Psoas muscle (tissue), 8 donors: Measurements from ENCODE around the gene USP15. TPM values are rescaled to one million over a fixed set of nuclear protein-coding genes. Genes with fewer than 3 reads are reported as not detected.

Experiments
- ATAC-seq, 4 donors: fragments of 200-7000 bp; cut with Tn5 transposase; one replicate each; pipeline ENCODE4 v1.9.1; 2020; ENCODE audit warnings: moderate library complexity in 3 of 4, mild to moderate bottlenecking in 2 of 4
- DNase-seq, 2 donors: peaks; one replicate each; pipeline ENCODE4 v3.0.0-alpha.2; 2020
- H3K27ac ChIP-seq: fragments of 200-600 bp; one replicate; pipeline ENCODE4 v1.8.0; 2022
- H3K27me3 ChIP-seq, 3 donors: fragments of 200-600 bp in 1 of 3; one replicate each; pipeline versions ENCODE4 v1.6.1 to v1.8.0; 2013 to 2022; ENCODE audit warnings: low read length in 2 of 3, mild to moderate bottlenecking in 2 of 3, moderate library complexity in 1 of 3; ENCODE audit not compliant: insufficient read depth in 3 of 3
- H3K36me3 ChIP-seq, 2 donors: fragments of 200-600 bp in 1 of 2; one replicate each; pipeline versions ENCODE4 v1.6.1 to v1.8.0; 2013 to 2022; ENCODE audit warnings: low read depth in 1 of 2, mild to moderate bottlenecking in 1 of 2, moderate library complexity in 1 of 2; ENCODE audit not compliant: insufficient read depth in 1 of 2
- H3K4me1 ChIP-seq: fragments of 200-600 bp; one replicate; pipeline ENCODE4 v1.8.0; 2022
- H3K4me3 ChIP-seq: fragments of 200-600 bp; one replicate; pipeline ENCODE4 v1.8.0; 2022; ENCODE audit warnings: mild to moderate bottlenecking
- H3K9me3 ChIP-seq: fragments of 200-600 bp; one replicate; pipeline ENCODE4 v1.8.0; 2022
- CTCF ChIP-seq: fragments of 200-600 bp; IDR thresholded peaks from one replicate; pipeline ENCODE4 v1.8.0; 2022; ENCODE audit warnings: antibody characterized with exemption
- WGBS, 3 donors: extraction: QIAGEN DNeasy Blood & Tissue Kit; methylation state at CpG; one replicate each; pipeline versions ENCODE4 v1.1.6 to v1.1.7; 2013; 5-methylcytosine and 5-hydroxymethylcytosine counted together
- intact Hi-C, 2 donors: fragments of 100-400 bp; cut with DNase I; formaldehyde crosslinking; loops; one replicate each; pipeline versions ENCODE4 v1.11.0 to v1.14.2; 2022
- polyA plus RNA-seq, 3 donors: library from polyadenylated mRNA; stranded (reverse); fragments of 200-250 nt; gene quantifications; one replicate each; pipeline ENCODE4 v1.2.3, GENCODE V29; 2013
- total RNA-seq, 4 donors: library from RNA; stranded (reverse); fragmentation: NEBNext Ultra II Directional in 2 of 4; extraction: Animal tissue kit (Norgen Biotek cat#: 25700) in 2 of 4; gene quantifications; one replicate each; pipeline versions ENCODE4 v1.2.1 to v1.2.4, GENCODE V29; 2021 to 2023
- donor health status: healthy with polysubstance abuse.
- donor health status: DM: no; HTN: no; CAD: no; lungs with moderate emphysema.
- donor health status: Bipolar disorder and iron deficiency.
- donor health status: healthy.
- donor health status: DM: yes; HTN: yes; CAD: no.
- donor health status: DM: no; HTN: no; CAD: no.
- donor health status: DM: no; HTN: no; CAD: no.
- donor health status: DM: yes; HTN: yes; CAD: no.

USP15 gene
- total and polyA plus RNA-seq, 7 donors, result 27.6 to 65.6 (median 48.7) TPM

- no peak for DNase-seq
- no peak for ATAC-seq
- H3K4me1 ChIP-seq, result peaks cover 57% of the 10 kb centered on the region
Observed at GRCh38 chr12:62261876-62262517, 1.8 kb downstream of the USP15 start.

GRCh38 chr12:62263232-62263631, 3.0 kb downstream of the USP15 start:
- WGBS, 3 donors, result 74 to 79% (median 78%) methylated on average over 2 of the region's 2 CpGs
- Histone ChIP-seq H3K4me1 (peaks cover 69% of the 10 kb centered on the region), H3K27ac (no peak overlapping the region), H3K27me3 (no peaks in the 10 kb centered on the region), H3K9me3 (no peaks in the 10 kb centered on the region), H3K36me3 (no peaks in the 10 kb centered on the region), H3K4me3 (no peak overlapping the region)
- intact Hi-C loops, result loop anchor here (5.0 to 10.0 kb wide), 5 partner anchors 52 to 529 kb away; no protein-coding TSS in a partner anchor
- DNase-seq (no peak), ATAC-seq (no peak)
- no peak for TF ChIP-seq CTCF

More at GRCh38 chr12:62261876-62262517, 1.8 kb downstream of the USP15 start:
- Histone ChIP-seq H3K4me3 (peak overlapping the region; percentile 96), H3K36me3 (no peaks in the 10 kb centered on the region), H3K9me3 (no peaks in the 10 kb centered on the region), H3K27ac (no peak overlapping the region), H3K27me3 (no peaks in the 10 kb centered on the region)
- 85 to 90% (median 88%) methylated on average over 10 of the region's 10 CpGs for WGBS, 3 donors
- no peak for TF ChIP-seq CTCF
- intact Hi-C loops, result loop anchor here (5.0 to 10.0 kb wide), 5 partner anchors 53 to 530 kb away; no protein-coding TSS in a partner anchor

- H3K27me3 ChIP-seq, result no peaks in the 10 kb centered on the region
- ATAC-seq, result no peak
- TF ChIP-seq CTCF, result no peak
- no peaks in the 10 kb centered on the region for H3K36me3 ChIP-seq
- 86 to 96% (median 87%) methylated on average over 11 of the region's 11 CpGs for WGBS, 3 donors
- intact Hi-C loops, result loop anchor here (5.0 to 10.0 kb wide), 5 partner anchors 51 to 528 kb away; no protein-coding TSS in a partner anchor
- no peak overlapping the region for H3K4me3 ChIP-seq
- DNase-seq, result no peak
- H3K27ac ChIP-seq, result no peak overlapping the region
- H3K9me3 ChIP-seq, result no peaks in the 10 kb centered on the region
- peaks cover 76% of the 10 kb centered on the region for H3K4me1 ChIP-seq
Observed at GRCh38 chr12:62263966-62264365, 3.8 kb downstream of the USP15 start.

- H3K36me3 ChIP-seq, result no peaks in the 10 kb centered on the region
- ATAC-seq, result no peak
- DNase-seq, result no peak
- H3K4me1 ChIP-seq, result peaks cover 82% of the 10 kb centered on the region
- no peak overlapping the region for H3K27ac ChIP-seq
- intact Hi-C loops, result loop anchor here (5.0 to 10.0 kb wide), 5 partner anchors 50 to 528 kb away; no protein-coding TSS in a partner anchor
- H3K9me3 ChIP-seq, result no peaks in the 10 kb centered on the region
- no peak for TF ChIP-seq CTCF
- H3K4me3 ChIP-seq, result no peak overlapping the region
- no peaks in the 10 kb centered on the region for H3K27me3 ChIP-seq
- WGBS, 3 donors, result 81 to 85% (median 83%) methylated on average over 3 of the region's 3 CpGs
Observed at GRCh38 chr12:62264706-62265105, 4.5 kb downstream of the USP15 start.
